Prostate gland (tissue), 2 donors: Measurements from ENCODE around the gene C20orf202. TPM values are rescaled to one million over a fixed set of nuclear protein-coding genes. Genes with fewer than 3 reads are reported as not detected.

Experiments used
- DNase-seq: peaks from one replicate; pipeline ENCODE4 v3.0.0-alpha.2; 2019; ENCODE audit warnings: low spot score
- H3K27ac ChIP-seq, 2 donors: fragments of 200-600 bp; sonication (generic); 2 replicates each; pipeline ENCODE4 v1.5.1; 2017 to 2019
- H3K27me3 ChIP-seq: fragments of 200-600 bp; sonication (generic); replicated peaks from 2 replicates; pipeline ENCODE4 v1.5.1; 2019; ENCODE audit not compliant: insufficient read depth
- H3K36me3 ChIP-seq, 2 donors: fragments of 200-600 bp; sonication (generic); 1 replicate in 1 of 2; 2 replicates in 1 of 2; pipeline versions ENCODE4 v1.5.1 to v1.8.1; 2017 to 2019
- H3K4me1 ChIP-seq: fragments of 200-600 bp; sonication (generic); replicated peaks from 2 replicates; pipeline ENCODE4 v1.5.1; 2019
- H3K4me3 ChIP-seq, 2 donors: fragments of 200-600 bp; sonication (generic); 2 replicates each; pipeline ENCODE4 v1.5.1; 2017 to 2019
- H3K9me3 ChIP-seq: fragments of 200-600 bp; sonication (generic); 2 replicates; pipeline ENCODE4 v1.5.1; 2017
- CTCF ChIP-seq, 4 experiments: fragments of 200-600 bp in 2 of 4; fragments of 450-650 bp in 2 of 4; sonication (generic) in 2 of 4; IDR thresholded peaks; 1 replicate in 3 of 4; 2 replicates in 1 of 4; pipeline ENCODE4 v1.5.1; 2016 to 2019; ENCODE audit warnings: antibody characterized with exemption in 4 of 4, mild to moderate bottlenecking in 2 of 4, moderate library complexity in 2 of 4
- POLR2A ChIP-seq: fragments of 450-650 bp; IDR thresholded peaks from one replicate; pipeline ENCODE4 v1.6.1; 2016; ENCODE audit warnings: antibody characterized with exemption, mild to moderate bottlenecking
- POLR2AphosphoS5 ChIP-seq: sonication (generic); formaldehyde crosslinking; IDR thresholded peaks from one replicate; pipeline ENCODE4 v1.6.1; 2017; ENCODE audit warnings: antibody characterized with exemption
- WGBS: methylation state at CpG from one replicate; pipeline ENCODE4 v1.1.5; 2018; 5-methylcytosine and 5-hydroxymethylcytosine counted together
- intact Hi-C: fragments of 100-400 bp; cut with DNase I; formaldehyde crosslinking; loops from one replicate; pipeline ENCODE4 v1.14.2; 2022
- total RNA-seq, 2 donors: library from RNA; depleted of rRNA; stranded (reverse); fragments of >200 nt; gene quantifications; one replicate each; pipeline ENCODE4 v1.1.0, GENCODE V29; 2016

The C20orf202 gene
- total RNA-seq, 2 donors from 2014 or later, result not detected

- no peak overlapping the region for H3K4me3 ChIP-seq
- H3K36me3 ChIP-seq, result no peaks in the 10 kb centered on the region
- TF ChIP-seq POLR2A, result no peak
- TF ChIP-seq CTCF (IDR thresholded peaks at IDR 0.05), result no peak
- no peak for TF ChIP-seq POLR2AphosphoS5
- H3K27ac ChIP-seq, result no peak overlapping the region
- H3K27me3 ChIP-seq, result no peaks in the 10 kb centered on the region
- intact Hi-C loops, result no loop called here
- no peaks in the 10 kb centered on the region for H3K4me1 ChIP-seq
- WGBS, result 44% methylated on average over 4 of the region's 4 CpGs
- no peaks in the 10 kb centered on the region for H3K9me3 ChIP-seq
- no peak for DNase-seq
Observed at GRCh38 chr20:1182106-1182505, 21.1 kb upstream of the C20orf202 start.

- DNase-seq, result no peak
- TF ChIP-seq POLR2A (no peak), CTCF (IDR thresholded peaks at IDR 0.05) (no peak), POLR2AphosphoS5 (no peak)
- Histone ChIP-seq H3K4me3 (no peak overlapping the region), H3K27ac (no peak overlapping the region), H3K4me1 (no peaks in the 10 kb centered on the region), H3K27me3 (no peaks in the 10 kb centered on the region), H3K9me3 (no peaks in the 10 kb centered on the region), H3K36me3 (no peaks in the 10 kb centered on the region)
- 74% methylated on average over 6 of the region's 6 CpGs for WGBS
- intact Hi-C loops, result no loop called here
Observed at GRCh38 chr20:1183153-1183552, 20.1 kb upstream of the C20orf202 start.

GRCh38 chr20:1184260-1184637 lies 19.0 kb upstream of the C20orf202 start:
- H3K4me1 ChIP-seq, result no peaks in the 10 kb centered on the region
- intact Hi-C loops, result no loop called here
- H3K27me3 ChIP-seq, result no peaks in the 10 kb centered on the region
- DNase-seq, result no peak
- no peaks in the 10 kb centered on the region for H3K36me3 ChIP-seq
- H3K4me3 ChIP-seq, result no peak overlapping the region
- 32% methylated on average over 13 of the region's 13 CpGs for WGBS
- H3K27ac ChIP-seq, result no peak overlapping the region
- no peak for TF ChIP-seq CTCF (IDR thresholded peaks at IDR 0.05)
- TF ChIP-seq POLR2A, result no peak
- TF ChIP-seq POLR2AphosphoS5, result no peak
- no peaks in the 10 kb centered on the region for H3K9me3 ChIP-seq

GRCh38 chr20:1184638-1185315 lies 18.5 kb upstream of the C20orf202 start, which contains the start of gene TMEM74B:
TSS of gene TMEM74B (minus strand) at chr20:1184981. CDS start at chr20:1183801, 1,180 bp downstream.
- H3K36me3 ChIP-seq, result no peaks in the 10 kb centered on the region
- no peak within 1 kb of the TSS for H3K27ac ChIP-seq
- intact Hi-C loops, result no loop called here
- 4% methylated on average over 46 of the region's 76 CpGs for WGBS
- H3K9me3 ChIP-seq, result no peaks in the 10 kb centered on the region
- no peak for DNase-seq
- peak within 1 kb of the TSS; percentile 34 to 43 for H3K4me3 ChIP-seq
- H3K27me3 ChIP-seq, result no peaks in the 10 kb centered on the region
- no peak for TF ChIP-seq POLR2A
- TF ChIP-seq CTCF (IDR thresholded peaks at IDR 0.05), result no peak
- TF ChIP-seq POLR2AphosphoS5, result no peak
- no peaks in the 10 kb centered on the region for H3K4me1 ChIP-seq

- 0% methylated on average over 44 of the region's 54 CpGs for WGBS
- intact Hi-C loops, result no loop called here
- Histone ChIP-seq H3K4me1 (no peaks in the 10 kb centered on the region), H3K4me3 (peak overlapping the region; percentile 34 to 43), H3K27ac (no peak overlapping the region), H3K36me3 (no peaks in the 10 kb centered on the region), H3K27me3 (no peaks in the 10 kb centered on the region), H3K9me3 (no peaks in the 10 kb centered on the region)
- TF ChIP-seq POLR2A (no peak), CTCF (IDR thresholded peaks at IDR 0.05) (no peak), POLR2AphosphoS5 (no peak)
- no peak for DNase-seq
Observed at GRCh38 chr20:1185316-1185741, 17.9 kb upstream of the C20orf202 start.
